ENCODE data around the gene NRXN3.

- no peak for TF ChIP-seq CTCF (conservative IDR thresholded peaks at IDR 0.05; ENCODE audit: low read depth, low read length)
- TF ChIP-seq EZH2phosphoT487 (IDR thresholded peaks at IDR 0.05; ENCODE audit: borderline replicate concordance, low read length), result no peak
Observed at GRCh38 chr14:79137045-79137430, 966.9 kb downstream of the NRXN3 start.
